Measurements from ENCODE around the gene TBC1D5. TPM values are rescaled to one million over a fixed set of nuclear protein-coding genes. Genes with fewer than 3 reads are reported as not detected.
A peak's percentile ranks its signal among the peaks of the same experiment; 100 is the strongest.

Gene TBC1D5
- total and polyA plus RNA-seq, 2 donors (not counting 1 experiment from before 2014, with no cell fraction given) = 22.6 to 111 TPM

GRCh38 chr3:17745894-17746293 is 3.5 kb upstream of the TBC1D5 start:
- H3K79me2 ChIP-seq (ENCODE audit: control insufficient read depth, insufficient read depth, low read length) = peaks cover 16% of the 10 kb centered on the region
- H3K9me3 ChIP-seq (ENCODE audit: control extremely low read depth in 1 of 3, control insufficient read depth in 2 of 3, insufficient read depth in 1 of 3, low read length in 2 of 3) = no peaks in the 10 kb centered on the region
- H3K27me3 ChIP-seq (replicated peaks in 1 of 4; ENCODE audit: control extremely low read depth in 1 of 4, control insufficient read depth in 3 of 4, insufficient read depth in 4 of 4, low read length in 3 of 4) = no peaks in the 10 kb centered on the region
- no peaks in the 10 kb centered on the region for H3K36me3 ChIP-seq (replicated peaks in 1 of 2; ENCODE audit: control extremely low read depth in 1 of 2, control insufficient read depth in 1 of 2, extremely low read depth in 1 of 2, insufficient read depth in 2 of 2, low read length in 1 of 2)
- H3K4me3 ChIP-seq (ENCODE audit: control extremely low read depth in 1 of 5, extremely low read depth in 1 of 5, insufficient read depth in 1 of 5, low read depth in 2 of 5, low read length in 4 of 5) = no peak overlapping the region
- H3K4me2 ChIP-seq (replicated peaks; ENCODE audit: low read depth, low read length, poor library complexity, severe bottlenecking) = no peak overlapping the region
- WGBS (ENCODE audit: insufficient coverage) = 100% methylated on average over 1 of the region's 2 CpGs
- peak overlapping the region in 1 of 2 donors; percentile 29 for H3K27ac ChIP-seq (ENCODE audit: low read length in 2 of 2)
- intact Hi-C loops (cut with micrococcal nuclease) = loop anchor here (10.0 kb wide), 2 partner anchors 101 to 479 kb away; no protein-coding TSS in a partner anchor
- Mint-ChIP-seq H3K9me3 (ENCODE audit: insufficient read depth) (no peaks in the 10 kb centered on the region), H3K27me3 (no peaks in the 10 kb centered on the region), H3K27ac (peak overlapping the region; percentile 22), H3K4me1 (peaks cover 52% of the 10 kb centered on the region), H3K4me3 (no peak overlapping the region)
- DNase-seq (no peak), ATAC-seq (ENCODE audit: low read depth) (no peak)
- H2AFZ ChIP-seq (ENCODE audit: insufficient read depth, low read depth, low read length, poor library complexity, severe bottlenecking) = no peak overlapping the region
- CTCF ChIA-PET = interaction anchor here (3.7 kb wide), 1 partner anchor 96 kb away, joined by 20 read pairs; no protein-coding TSS in a partner anchor
- no peaks in the 10 kb centered on the region for H4K20me1 ChIP-seq (ENCODE audit: control insufficient read depth, insufficient read depth, low read length, poor library complexity, severe bottlenecking)
- H3K9ac ChIP-seq (ENCODE audit: low read length) = no peak overlapping the region
- H3K4me1 ChIP-seq (ENCODE audit: control insufficient read depth in 2 of 2, insufficient read depth in 2 of 2, low read length in 2 of 2) = peaks cover 49 to 50% of the 10 kb centered on the region in 2 donors
- POLR2A ChIA-PET = no interaction called here
- no peak for TF ChIP-seq CTCF (IDR thresholded peaks at IDR 0.05)
- TF ChIP-seq EZH2 (IDR thresholded peaks at IDR 0.05; ENCODE audit: borderline replicate concordance, insufficient read depth, low read depth, low read length, poor library complexity, severe bottlenecking) = no peak

- no peak overlapping the region for H3K9ac ChIP-seq (ENCODE audit: low read length)
- H3K4me1 Mint-ChIP-seq = peaks cover 58% of the 10 kb centered on the region
- no peak overlapping the region for H3K4me2 ChIP-seq (replicated peaks; ENCODE audit: low read depth, low read length, poor library complexity, severe bottlenecking)
- no peaks in the 10 kb centered on the region for H3K9me3 ChIP-seq (ENCODE audit: control extremely low read depth in 1 of 3, control insufficient read depth in 2 of 3, insufficient read depth in 1 of 3, low read length in 2 of 3)
- no peak overlapping the region for H3K4me3 Mint-ChIP-seq
- ChIA-PET POLR2A (no interaction called here), CTCF (interaction anchor here (3.7 kb wide), 1 partner anchor 96 kb away, joined by 20 read pairs; no protein-coding TSS in a partner anchor)
- WGBS (ENCODE audit: insufficient coverage) = 83% methylated on average over 1 of the region's 2 CpGs
- no peaks in the 10 kb centered on the region for H3K36me3 ChIP-seq (replicated peaks in 1 of 2; ENCODE audit: control extremely low read depth in 1 of 2, control insufficient read depth in 1 of 2, extremely low read depth in 1 of 2, insufficient read depth in 2 of 2, low read length in 1 of 2)
- no peak overlapping the region for H3K27ac ChIP-seq (ENCODE audit: low read length in 2 of 2)
- intact Hi-C loops (cut with micrococcal nuclease) = loop anchor here (10.0 kb wide), 2 partner anchors 100 to 480 kb away; no protein-coding TSS in a partner anchor
- H3K4me1 ChIP-seq (ENCODE audit: control insufficient read depth in 2 of 2, insufficient read depth in 2 of 2, low read length in 2 of 2) = peaks cover 53 to 54% of the 10 kb centered on the region in 2 donors
- peaks cover 22% of the 10 kb centered on the region for H3K79me2 ChIP-seq (ENCODE audit: control insufficient read depth, insufficient read depth, low read length)
- no peak overlapping the region for H2AFZ ChIP-seq (ENCODE audit: insufficient read depth, low read depth, low read length, poor library complexity, severe bottlenecking)
- H3K27me3 ChIP-seq (replicated peaks in 1 of 4; ENCODE audit: control extremely low read depth in 1 of 4, control insufficient read depth in 3 of 4, insufficient read depth in 4 of 4, low read length in 3 of 4) = no peaks in the 10 kb centered on the region
- no peaks in the 10 kb centered on the region for H3K27me3 Mint-ChIP-seq
- no peaks in the 10 kb centered on the region for H3K9me3 Mint-ChIP-seq (ENCODE audit: insufficient read depth)
- no peak for TF ChIP-seq CTCF (IDR thresholded peaks at IDR 0.05)
- no peak for TF ChIP-seq EZH2 (IDR thresholded peaks at IDR 0.05; ENCODE audit: borderline replicate concordance, insufficient read depth, low read depth, low read length, poor library complexity, severe bottlenecking)
- DNase-seq (no peak), ATAC-seq (ENCODE audit: low read depth) (no peak)
- H4K20me1 ChIP-seq (ENCODE audit: control insufficient read depth, insufficient read depth, low read length, poor library complexity, severe bottlenecking) = no peaks in the 10 kb centered on the region
- H3K27ac Mint-ChIP-seq = no peak overlapping the region
- H3K4me3 ChIP-seq (ENCODE audit: control extremely low read depth in 1 of 5, extremely low read depth in 1 of 5, insufficient read depth in 1 of 5, low read depth in 2 of 5, low read length in 4 of 5) = no peak overlapping the region
Measured at GRCh38 chr3:17745301-17745700, 2.9 kb upstream of the TBC1D5 start.

Data from B cell (primary cell).